Measurements from ENCODE around the gene POU6F2.
"Not testable (repeated sequence)": the region's sequence is repeated elsewhere in the genome, so short reads cannot be mapped to it uniquely, and the experiment has no call there.

POU6F2 gene

GRCh38 chr7:39304178-39304577, 326.5 kb downstream of the POU6F2 start:
- no peak for DNase-seq (ENCODE audit: low read depth, low spot score)

- DNase-seq (ENCODE audit: low read depth, low spot score): no peak
Observed at GRCh38 chr7:39304668-39305405, 327.1 kb downstream of the POU6F2 start.

- DNase-seq (ENCODE audit: low read depth, low spot score): no peak
Observed at GRCh38 chr7:39306016-39306570, 328.4 kb downstream of the POU6F2 start.

- no peak for DNase-seq (ENCODE audit: low read depth, low spot score)
Observed at GRCh38 chr7:39310699-39311098, 333.0 kb downstream of the POU6F2 start.

GRCh38 chr7:39312254-39312989, 334.7 kb downstream of the POU6F2 start:
- DNase-seq (ENCODE audit: low read depth, low spot score): no peak

GRCh38 chr7:39313376-39313775, 335.7 kb downstream of the POU6F2 start:
- no peak for DNase-seq (ENCODE audit: low read depth, low spot score)

- DNase-seq (ENCODE audit: low read depth, low spot score): no peak
Observed at GRCh38 chr7:39313974-39314373, 336.3 kb downstream of the POU6F2 start.

- DNase-seq (ENCODE audit: low read depth, low spot score): no peak
Observed at GRCh38 chr7:39317107-39317506, 339.4 kb downstream of the POU6F2 start.

- no peak for DNase-seq (ENCODE audit: low read depth, low spot score)
Observed at GRCh38 chr7:39317896-39318295, 340.2 kb downstream of the POU6F2 start.

GRCh38 chr7:39321245-39321644, 343.5 kb downstream of the POU6F2 start:
- no peak for DNase-seq (ENCODE audit: low read depth, low spot score)

- no peak for DNase-seq (ENCODE audit: low read depth, low spot score)
Observed at GRCh38 chr7:39321909-39322498, 344.3 kb downstream of the POU6F2 start.

GRCh38 chr7:39324139-39324760, 346.5 kb downstream of the POU6F2 start:
- no peak for DNase-seq (ENCODE audit: low read depth, low spot score)

- DNase-seq (ENCODE audit: low read depth, low spot score): not testable (repeated sequence)
Observed at GRCh38 chr7:39331607-39332006, 353.9 kb downstream of the POU6F2 start.

- DNase-seq (ENCODE audit: low read depth, low spot score): no peak
Observed at GRCh38 chr7:39332142-39332541, 354.4 kb downstream of the POU6F2 start.

- DNase-seq (ENCODE audit: low read depth, low spot score): no peak
Observed at GRCh38 chr7:39333701-39334100, 356.0 kb downstream of the POU6F2 start.

- no peak for DNase-seq (ENCODE audit: low read depth, low spot score)
Observed at GRCh38 chr7:39336442-39336841, 358.7 kb downstream of the POU6F2 start.

- no peak for DNase-seq (ENCODE audit: low read depth, low spot score)
Observed at GRCh38 chr7:39338716-39339115, 361.0 kb downstream of the POU6F2 start.

GRCh38 chr7:39339591-39339990, 361.9 kb downstream of the POU6F2 start:
- DNase-seq (ENCODE audit: low read depth, low spot score): no peak

GRCh38 chr7:39341083-39341482, 363.4 kb downstream of the POU6F2 start:
- no peak for DNase-seq (ENCODE audit: low read depth, low spot score)

GRCh38 chr7:39342763-39343162, 365.1 kb downstream of the POU6F2 start:
- DNase-seq (ENCODE audit: low read depth, low spot score): no peak

- no peak for DNase-seq (ENCODE audit: low read depth, low spot score)
Observed at GRCh38 chr7:39349452-39350123, 371.9 kb downstream of the POU6F2 start.
